Fibroblast of mammary gland (primary cell): Measurements from ENCODE around the gene SYNPR.
A peak's percentile ranks its signal among the peaks of the same experiment; 100 is the strongest.

ENCODE experiments used
- DNase-seq: peaks from one replicate; pipeline ENCODE4 v3.0.0-alpha.2; 2010; ENCODE audit warnings: low read depth
- H3K4me3 ChIP-seq: 2 replicates; pipeline ENCODE4 v1.5.1; 2011; ENCODE audit warnings: low read depth, mild to moderate bottlenecking, low read length, moderate library complexity; ENCODE audit not compliant: control insufficient read depth
- CTCF ChIP-seq: conservative IDR thresholded peaks from 2 replicates; pipeline ENCODE4 v1.5.1; 2011; ENCODE audit warnings: low read depth, low read length, inconsistent platforms; ENCODE audit not compliant: control insufficient read depth, insufficient read depth

The SYNPR gene

GRCh38 chr3:63344661-63345060 is 66.6 kb downstream of the SYNPR start:
- H3K4me3 ChIP-seq, result no peak overlapping the region
- no peak for TF ChIP-seq CTCF
- no peak for DNase-seq

- DNase-seq, result peak; percentile 76
- H3K4me3 ChIP-seq, result no peak overlapping the region
- peak; percentile 94 for TF ChIP-seq CTCF
These were observed 71.8 kb downstream of the SYNPR start for GRCh38 chr3:63349583-63350573.

- TF ChIP-seq CTCF, result peak; percentile 97
- DNase-seq, result peak; percentile 82
- no peak overlapping the region for H3K4me3 ChIP-seq
These were observed 73.3 kb downstream of the SYNPR start for GRCh38 chr3:63351159-63352007.

GRCh38 chr3:63352008-63352279 is 73.8 kb downstream of the SYNPR start:
- no peak overlapping the region for H3K4me3 ChIP-seq
- no peak for TF ChIP-seq CTCF
- no peak for DNase-seq

GRCh38 chr3:63353383-63353782 is 75.3 kb downstream of the SYNPR start:
- TF ChIP-seq CTCF, result no peak
- DNase-seq, result peak; percentile 82
- H3K4me3 ChIP-seq, result no peak overlapping the region

- peak; percentile 37 for DNase-seq
- H3K4me3 ChIP-seq, result no peak overlapping the region
- TF ChIP-seq CTCF, result no peak
These were observed 76.1 kb downstream of the SYNPR start for GRCh38 chr3:63354160-63354559.
